Left kidney (tissue), 2 donors: ENCODE results near the gene C9orf50. TPM values are rescaled to one million over a fixed set of nuclear protein-coding genes. Genes with fewer than 3 reads are reported as not detected.

Experiments
- DNase-seq: peaks from one replicate; pipeline ENCODE4 v3.0.0-alpha.2; 2013
- polyA plus RNA-seq: library from polyadenylated mRNA; unstranded; fragments of 120-200 nt; gene quantifications from one replicate; pipeline ENCODE4 v1.2.1, GENCODE V29; 2013; ENCODE audit not compliant: insufficient read length

Gene C9orf50
- polyA plus RNA-seq, 1 donor: 0.30 TPM

- no peak for DNase-seq
These were observed 50.2 kb downstream of the C9orf50 start for GRCh38 chr9:129570450-129571297.

GRCh38 chr9:129569502-129570449 is 51.1 kb downstream of the C9orf50 start:
- no peak for DNase-seq

GRCh38 chr9:129568560-129569501 is 52.1 kb downstream of the C9orf50 start:
- no peak for DNase-seq

- no peak for DNase-seq
These were observed 52.9 kb downstream of the C9orf50 start for GRCh38 chr9:129567842-129568559.

GRCh38 chr9:129567329-129567728 is 53.6 kb downstream of the C9orf50 start:
- DNase-seq: no peak

- no peak for DNase-seq
These were observed 54.2 kb downstream of the C9orf50 start for GRCh38 chr9:129566563-129567266.

- DNase-seq: no peak
These were observed 58.0 kb downstream of the C9orf50 start for GRCh38 chr9:129562917-129563316.

- DNase-seq: no peak
These were observed 58.4 kb downstream of the C9orf50 start for GRCh38 chr9:129562514-129562913.

Other genes with a start within 250 kb of the C9orf50 start
- 26.3 TPM for gene NTMT1, start 5.1 kb upstream of the C9orf50 start, polyA plus RNA-seq
- gene ASB6, start 21.1 kb upstream of the C9orf50 start, polyA plus RNA-seq: 16.4 TPM
- 0.52 TPM for gene PRRX2, start 44.5 kb upstream of the C9orf50 start, polyA plus RNA-seq
- 4.3 TPM for gene PTGES, start 131.9 kb upstream of the C9orf50 start, polyA plus RNA-seq
- 21.8 TPM for gene TOR1B, start 182.1 kb upstream of the C9orf50 start, polyA plus RNA-seq
- 46.4 TPM for gene TOR1A, start 203.0 kb upstream of the C9orf50 start, polyA plus RNA-seq
- gene C9orf78, start 214.2 kb upstream of the C9orf50 start, polyA plus RNA-seq: 79.5 TPM
- 18.3 TPM for gene USP20, start 214.4 kb upstream of the C9orf50 start, polyA plus RNA-seq